Epithelial cell of proximal tubule (primary cell): ENCODE data around the gene PALD1. TPM values are rescaled to one million over a fixed set of nuclear protein-coding genes. Genes with fewer than 3 reads are reported as not detected.
"Not testable (repeated sequence)": the region's sequence is repeated elsewhere in the genome, so short reads cannot be mapped to it uniquely, and the experiment has no call there.

Source experiments
- DNase-seq: peaks from one replicate; pipeline ENCODE4 v3.0.0-alpha.2; 2011; ENCODE audit warnings: low read depth
- H3K4me3 ChIP-seq: 2 replicates; pipeline ENCODE4 v1.5.1; 2011; ENCODE audit warnings: low read depth, mild to moderate bottlenecking, low read length
- CTCF ChIP-seq: conservative IDR thresholded peaks from 2 replicates; pipeline ENCODE4 v1.5.1; 2012; ENCODE audit warnings: low read depth, mild to moderate bottlenecking, low read length
- total RNA-seq: library from RNA; depleted of rRNA; stranded (reverse); fragments of >200 nt; gene quantifications from 2 replicates; pipeline ENCODE4 v1.2.3, GENCODE V29; 2015

The PALD1 gene
- total RNA-seq, 1 donor from 2014 or later = 3.3 TPM

- TF ChIP-seq CTCF = no peak
- DNase-seq = no peak
- H3K4me3 ChIP-seq = no peak overlapping the region
These were observed 129.4 kb downstream of the PALD1 start for GRCh38 chr10:70607936-70608335.

- TF ChIP-seq CTCF = no peak
These were observed 135.4 kb downstream of the PALD1 start for GRCh38 chr10:70613941-70614340.

GRCh38 chr10:70614364-70614763 lies 135.8 kb downstream of the PALD1 start:
- H3K4me3 ChIP-seq, DNase-seq: not testable (repeated sequence)

More at GRCh38 chr10:70613941-70614340, 135.4 kb downstream of the PALD1 start:
- no peak for DNase-seq
- H3K4me3 ChIP-seq = no peak overlapping the region

GRCh38 chr10:70615211-70615610 lies 136.6 kb downstream of the PALD1 start:
- TF ChIP-seq CTCF = no peak
- H3K4me3 ChIP-seq = no peak overlapping the region
- DNase-seq = no peak

GRCh38 chr10:70615784-70616522 lies 137.4 kb downstream of the PALD1 start:
- DNase-seq = no peak
- no peak for TF ChIP-seq CTCF
- no peak overlapping the region for H3K4me3 ChIP-seq

GRCh38 chr10:70616761-70617160 lies 138.2 kb downstream of the PALD1 start:
- no peak for TF ChIP-seq CTCF
- H3K4me3 ChIP-seq = no peak overlapping the region
- DNase-seq = no peak

Other genes with a start within 250 kb of the PALD1 start
- 245 and 299 TPM in 2 replicates for gene PPA1, start 245.3 kb upstream of the PALD1 start, total RNA-seq
- gene NPFFR1, start 194.8 kb upstream of the PALD1 start, total RNA-seq = 0.14 TPM in 1 of 2 replicates, not detected in the other
- gene LRRC20, start 96.1 kb upstream of the PALD1 start, total RNA-seq = 39.5 and 48.1 TPM in 2 replicates
- 24.3 and 27.9 TPM in 2 replicates for gene EIF4EBP2, start 74.6 kb upstream of the PALD1 start, total RNA-seq
- not detected in 2 replicates for gene NODAL, start 37.1 kb upstream of the PALD1 start, total RNA-seq
- gene PRF1, start 124.0 kb downstream of the PALD1 start, total RNA-seq = not detected in 2 replicates
- 1.3 and 1.4 TPM in 2 replicates for gene ADAMTS14, start 193.7 kb downstream of the PALD1 start, total RNA-seq